ENCODE measurements around the gene PRR14.

GRCh38 chr16:30665155-30665829 lies 14.5 kb downstream of the PRR14 start:
- no peak for TF ChIP-seq CTCF (conservative IDR thresholded peaks at IDR 0.05; ENCODE audit: low read depth, low read length)
- TF ChIP-seq RAD21 (IDR thresholded peaks at IDR 0.05; ENCODE audit: low read length), result no peak
- no peak for TF ChIP-seq POLR2A (IDR thresholded peaks at IDR 0.05; ENCODE audit: low read depth, low read length)
- no peak for TF ChIP-seq MAFK (IDR thresholded peaks at IDR 0.05; ENCODE audit: low read depth, low read length)
- TF ChIP-seq FOS (IDR thresholded peaks at IDR 0.05; ENCODE audit: low read depth, low read length), result no peak
- no peak for TF ChIP-seq USF2 (IDR thresholded peaks at IDR 0.05; ENCODE audit: low read depth, low read length)
- TF ChIP-seq CHD1 (IDR thresholded peaks at IDR 0.05; ENCODE audit: low read depth, low read length), result no peak
- TF ChIP-seq RCOR1 (IDR thresholded peaks at IDR 0.05; ENCODE audit: insufficient replicate concordance, low read length), result no peak
- no peak for TF ChIP-seq CEBPB (IDR thresholded peaks at IDR 0.05; ENCODE audit: low read depth, low read length)
